HEK293 (cell line): ENCODE data around the gene MAP3K5.

Experiments used
- CTCF ChIA-PET: fragments of 350-600 bp; formaldehyde crosslinking; extraction: SDS; loops from one replicate; lab custom pipeline; 2021; ENCODE audit warnings: antibody characterized with exemption; lab: Yijun Ruan, JAX
- POLR2A ChIA-PET: fragments of 300-600 bp; formaldehyde crosslinking; extraction: SDS; loops from one replicate; lab custom pipeline; 2020; ENCODE audit warnings: antibody characterized with exemption, inconsistent platforms; lab: Yijun Ruan, JAX
- H3K27ac ChIP-seq: fragments of 200-500 bp; sonication (Bioruptor generic); 2 replicates; pipeline ENCODE4 v1.5.1; 2014; ENCODE audit warnings: low read depth, low read length, control low read depth, inconsistent platforms; ENCODE audit errors: extremely low read depth
- H3K36me3 ChIP-seq, 2 experiments: fragments of 200-500 bp in 1 of 2; sonication (Bioruptor generic) in 1 of 2; 1 replicate in 1 of 2; 2 replicates in 1 of 2; pipeline ENCODE4 v1.5.1; 2014 to 2017; ENCODE audit warnings: inconsistent platforms in 2 of 2, low read length in 2 of 2; ENCODE audit not compliant: control insufficient read depth in 2 of 2, insufficient read depth in 1 of 2
- H3K4me1 ChIP-seq: fragments of 200-500 bp; sonication (Bioruptor generic); 2 replicates; pipeline ENCODE4 v1.5.1; 2014; ENCODE audit warnings: mild to moderate bottlenecking, low read length, inconsistent platforms; ENCODE audit not compliant: control insufficient read depth, insufficient read depth
- H3K4me3 ChIP-seq: 2 replicates; pipeline ENCODE4 v1.5.1; 2011; ENCODE audit warnings: low read depth, mild to moderate bottlenecking, control low read depth, low read length, moderate library complexity
- H3K9me3 ChIP-seq: fragments of 200-500 bp; sonication (Bioruptor generic); 2 replicates; pipeline ENCODE4 v1.5.1; 2014; ENCODE audit warnings: low read depth, low read length, inconsistent platforms; ENCODE audit not compliant: control insufficient read depth, insufficient read depth
- CTCF ChIP-seq: fragments of 450-650 bp; formaldehyde crosslinking; IDR thresholded peaks from 2 replicates; pipeline ENCODE4 v1.5.1; 2016; ENCODE audit warnings: missing biosample characterization, missing genetic modification characterization
- MZF1 ChIP-seq: fragments of 450-650 bp; formaldehyde crosslinking; IDR thresholded peaks from 2 replicates; pipeline ENCODE4 v1.5.1; 2017; ENCODE audit warnings: missing biosample characterization, missing genetic modification characterization, borderline replicate concordance
- SP2 ChIP-seq: fragments of 450-650 bp; formaldehyde crosslinking; IDR thresholded peaks from 2 replicates; pipeline ENCODE4 v1.5.1; 2016; ENCODE audit warnings: missing biosample characterization, missing genetic modification characterization
- ZFP37 ChIP-seq: fragments of 450-650 bp; formaldehyde crosslinking; IDR thresholded peaks from 2 replicates; pipeline ENCODE4 v1.5.1; 2016; ENCODE audit warnings: missing biosample characterization, missing genetic modification characterization
- ZFP41 ChIP-seq: fragments of 450-650 bp; formaldehyde crosslinking; IDR thresholded peaks from 2 replicates; pipeline ENCODE4 v1.5.1; 2016; ENCODE audit warnings: missing biosample characterization, missing genetic modification characterization, borderline replicate concordance
- ZNF19 ChIP-seq: fragments of 450-650 bp; formaldehyde crosslinking; IDR thresholded peaks from 2 replicates; pipeline ENCODE4; 2016; ENCODE audit warnings: missing biosample characterization, missing genetic modification characterization, low read depth
- ZNF202 ChIP-seq: fragments of 450-650 bp; formaldehyde crosslinking; IDR thresholded peaks from 2 replicates; pipeline ENCODE4 v1.5.1; 2016; ENCODE audit warnings: missing biosample characterization, missing genetic modification characterization, borderline replicate concordance
- ZNF488 ChIP-seq: fragments of 450-650 bp; formaldehyde crosslinking; IDR thresholded peaks from 2 replicates; pipeline ENCODE4 v1.5.1; 2016; ENCODE audit warnings: missing biosample characterization, missing genetic modification characterization
- ZNF510 ChIP-seq: fragments of 450-650 bp; formaldehyde crosslinking; IDR thresholded peaks from 2 replicates; pipeline ENCODE4 v1.5.1; 2018; ENCODE audit warnings: mild to moderate bottlenecking, missing genetic modification characterization, missing biosample characterization; ENCODE audit not compliant: insufficient replicate concordance
- ZNF664 ChIP-seq: fragments of 450-650 bp; formaldehyde crosslinking; IDR thresholded peaks from 2 replicates; pipeline ENCODE4 v1.5.1; 2016; ENCODE audit warnings: missing biosample characterization, missing genetic modification characterization
- TF ChIP-seq, protein P1 (sequence below): fragments of 450-650 bp; formaldehyde crosslinking; IDR thresholded peaks from 2 replicates; pipeline ENCODE4 v1.5.1; 2016; ENCODE audit warnings: missing biosample characterization, missing genetic modification characterization
- TF ChIP-seq, protein P2 (sequence below): fragments of 450-650 bp; formaldehyde crosslinking; IDR thresholded peaks from 2 replicates; pipeline ENCODE4 v1.5.1; 2016; ENCODE audit warnings: missing biosample characterization, missing genetic modification characterization
- TF ChIP-seq, protein P3 (sequence below): fragments of 450-650 bp; formaldehyde crosslinking; IDR thresholded peaks from 2 replicates; pipeline ENCODE4 v1.5.0; 2017; ENCODE audit warnings: missing biosample characterization, missing genetic modification characterization, borderline replicate concordance

Gene MAP3K5

GRCh38 chr6:136640132-136640915, 152.0 kb downstream of the MAP3K5 start:
- POLR2A ChIA-PET, result no interaction called here
- CTCF ChIA-PET, result interaction anchor here (0.6 to 13.7 kb wide), 3 partner anchors 10 to 296 kb away, joined by 4 to 366 read pairs (median 5); partner anchors contain the start of gene MAP3K5
- H3K9me3 ChIP-seq, result no peaks in the 10 kb centered on the region
- H3K36me3 ChIP-seq, result peaks cover 0 to 18% of the 10 kb centered on the region in 2 experiments; a peak in 2 of 3 replicates
- no peak overlapping the region for H3K4me3 ChIP-seq
- no peaks in the 10 kb centered on the region for H3K4me1 ChIP-seq
- H3K27ac ChIP-seq, result no peak overlapping the region
- TF ChIP-seq SP2 (tag by site-specific recombination), result no peak
- no peak for TF ChIP-seq ZNF19 (tag by site-specific recombination)
- TF ChIP-seq, protein P1, sequence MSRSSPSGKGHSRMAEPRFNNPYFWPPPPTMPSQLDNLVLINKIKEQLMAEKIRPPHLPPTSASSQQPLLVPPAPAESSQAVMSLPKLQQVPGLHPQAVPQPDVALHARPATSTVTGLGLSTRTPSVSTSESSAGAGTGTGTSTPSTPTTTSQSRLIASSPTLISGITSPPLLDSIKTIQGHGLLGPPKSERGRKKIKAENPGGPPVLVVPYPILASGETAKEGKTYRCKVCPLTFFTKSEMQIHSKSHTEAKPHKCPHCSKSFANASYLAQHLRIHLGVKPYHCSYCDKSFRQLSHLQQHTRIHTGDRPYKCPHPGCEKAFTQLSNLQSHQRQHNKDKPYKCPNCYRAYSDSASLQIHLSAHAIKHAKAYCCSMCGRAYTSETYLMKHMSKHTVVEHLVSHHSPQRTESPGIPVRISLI (tag by site-specific recombination), result no peak
- no peak for TF ChIP-seq ZNF202 (tag by site-specific recombination)
- TF ChIP-seq, protein P2, sequence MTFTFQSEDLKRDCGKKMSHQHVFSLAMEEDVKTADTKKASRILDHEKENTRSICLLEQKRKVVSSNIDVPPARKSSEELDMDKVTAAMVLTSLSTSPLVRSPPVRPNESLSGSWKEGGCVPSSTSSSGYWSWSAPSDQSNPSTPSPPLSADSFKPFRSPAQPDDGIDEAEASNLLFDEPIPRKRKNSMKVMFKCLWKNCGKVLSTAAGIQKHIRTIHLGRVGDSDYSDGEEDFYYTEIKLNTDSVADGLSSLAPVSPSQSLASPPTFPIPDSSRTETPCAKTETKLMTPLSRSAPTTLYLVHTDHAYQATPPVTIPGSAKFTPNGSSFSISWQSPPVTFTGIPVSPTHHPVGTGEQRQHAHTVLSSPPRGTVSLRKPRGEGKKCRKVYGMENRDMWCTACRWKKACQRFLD, result no peak
- no peak for TF ChIP-seq ZFP41 (tag by site-specific recombination)
- no peak for TF ChIP-seq ZNF488 (tag by site-specific recombination)
- no peak for TF ChIP-seq ZNF664

DNA sequence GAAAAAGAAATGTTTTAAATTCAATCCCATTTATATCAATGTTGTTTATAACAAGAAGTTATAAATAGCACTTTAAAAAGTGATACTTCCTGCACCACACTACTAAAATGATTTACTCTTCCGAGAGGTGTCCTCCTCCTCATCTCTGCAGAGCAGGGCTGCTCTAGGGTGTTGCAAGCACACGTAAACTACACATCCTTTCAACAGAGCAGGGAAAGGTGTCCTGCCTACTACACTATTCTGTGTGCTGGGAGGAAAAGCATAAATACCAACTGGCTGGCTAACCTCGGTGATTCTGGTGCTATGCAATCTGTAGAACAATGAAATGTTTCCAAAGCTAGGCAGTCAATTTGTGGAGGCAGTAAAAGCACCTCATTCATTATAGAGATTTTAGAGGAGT, 152.6 kb downstream of the MAP3K5 start:
- no peak overlapping the region for H3K27ac ChIP-seq
- H3K4me1 ChIP-seq, result no peaks in the 10 kb centered on the region
- CTCF ChIA-PET, result interaction anchor here (1.3 to 13.7 kb wide), 2 partner anchors 11 to 150 kb away, joined by 5 to 366 read pairs; partner anchors contain the start of gene MAP3K5
- POLR2A ChIA-PET, result no interaction called here
- TF ChIP-seq, protein P3, sequence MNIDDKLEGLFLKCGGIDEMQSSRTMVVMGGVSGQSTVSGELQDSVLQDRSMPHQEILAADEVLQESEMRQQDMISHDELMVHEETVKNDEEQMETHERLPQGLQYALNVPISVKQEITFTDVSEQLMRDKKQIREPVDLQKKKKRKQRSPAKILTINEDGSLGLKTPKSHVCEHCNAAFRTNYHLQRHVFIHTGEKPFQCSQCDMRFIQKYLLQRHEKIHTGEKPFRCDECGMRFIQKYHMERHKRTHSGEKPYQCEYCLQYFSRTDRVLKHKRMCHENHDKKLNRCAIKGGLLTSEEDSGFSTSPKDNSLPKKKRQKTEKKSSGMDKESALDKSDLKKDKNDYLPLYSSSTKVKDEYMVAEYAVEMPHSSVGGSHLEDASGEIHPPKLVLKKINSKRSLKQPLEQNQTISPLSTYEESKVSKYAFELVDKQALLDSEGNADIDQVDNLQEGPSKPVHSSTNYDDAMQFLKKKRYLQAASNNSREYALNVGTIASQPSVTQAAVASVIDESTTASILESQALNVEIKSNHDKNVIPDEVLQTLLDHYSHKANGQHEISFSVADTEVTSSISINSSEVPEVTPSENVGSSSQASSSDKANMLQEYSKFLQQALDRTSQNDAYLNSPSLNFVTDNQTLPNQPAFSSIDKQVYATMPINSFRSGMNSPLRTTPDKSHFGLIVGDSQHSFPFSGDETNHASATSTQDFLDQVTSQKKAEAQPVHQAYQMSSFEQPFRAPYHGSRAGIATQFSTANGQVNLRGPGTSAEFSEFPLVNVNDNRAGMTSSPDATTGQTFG (tag by site-specific recombination), result no peak
- TF ChIP-seq CTCF (no peak), MZF1 (tag by site-specific recombination) (no peak), ZNF510 (no peak), ZFP37 (tag by site-specific recombination) (no peak)
- no peak overlapping the region for H3K4me3 ChIP-seq
- H3K36me3 ChIP-seq, result peaks cover 0 to 18% of the 10 kb centered on the region in 2 experiments; a peak in 2 of 3 replicates
- no peaks in the 10 kb centered on the region for H3K9me3 ChIP-seq
